Neural progenitor cell (in vitro differentiated cells): ENCODE results near the gene DTNB. TPM values are rescaled to one million over a fixed set of nuclear protein-coding genes. Genes with fewer than 3 reads are reported as not detected.

Experiments used
- DNase-seq: peaks from one replicate; pipeline ENCODE4 v3.0.0-alpha.2; 2016; ENCODE audit warnings: low spot score
- H2AFZ ChIP-seq: fragments of 200-600 bp; sonication (generic); replicated peaks from 2 replicates; pipeline ENCODE4 v1.6.1; 2016; ENCODE audit warnings: antibody characterized with exemption
- H3F3A ChIP-seq: fragments of 200-600 bp; sonication (generic); 2 replicates; pipeline ENCODE4 v1.6.1; 2016; ENCODE audit warnings: antibody characterized with exemption, low read depth
- H3K27ac ChIP-seq: fragments of 200-600 bp; sonication (generic); 2 replicates; pipeline ENCODE4 v1.5.1; 2016; ENCODE audit warnings: mild to moderate bottlenecking
- H3K27me3 ChIP-seq: fragments of 200-600 bp; sonication (generic); 2 replicates; pipeline ENCODE4 v1.6.1; 2016; ENCODE audit warnings: mild to moderate bottlenecking, moderate library complexity
- H3K36me3 ChIP-seq: fragments of 200-600 bp; sonication (generic); 2 replicates; pipeline ENCODE4 v1.5.1; 2016
- H3K4me1 ChIP-seq: fragments of 200-600 bp; sonication (generic); 2 replicates; pipeline ENCODE4 v1.6.1; 2016; ENCODE audit warnings: mixed run types
- H3K4me2 ChIP-seq: fragments of 200-600 bp; sonication (generic); 2 replicates; pipeline ENCODE4 v1.6.1; 2016
- H3K4me3 ChIP-seq: fragments of 200-600 bp; sonication (generic); 2 replicates; pipeline ENCODE4 v1.5.1; 2016
- H3K79me2 ChIP-seq: fragments of 200-600 bp; sonication (generic); 2 replicates; pipeline ENCODE4 v1.6.1; 2016; ENCODE audit warnings: low read depth
- H3K9ac ChIP-seq: fragments of 200-600 bp; sonication (generic); 2 replicates; pipeline ENCODE4 v1.6.1; 2016
- H3K9me3 ChIP-seq: fragments of 200-600 bp; sonication (generic); 2 replicates; pipeline ENCODE4 v1.5.1; 2016; ENCODE audit warnings: low read depth
- H4K20me1 ChIP-seq: fragments of 200-600 bp; sonication (generic); 2 replicates; pipeline ENCODE4 v1.6.1; 2016; ENCODE audit warnings: low read depth
- H3K27ac Mint-ChIP-seq: 3 replicates; pipeline ENCODE4 v1.8.0; 2021; ENCODE audit warnings: mixed read lengths
- H3K27me3 Mint-ChIP-seq: 2 replicates; pipeline ENCODE4 v1.8.0; 2022; ENCODE audit warnings: low read depth, mild to moderate bottlenecking, inconsistent platforms, moderate library complexity, mixed read lengths; ENCODE audit not compliant: insufficient read depth
- H3K36me3 Mint-ChIP-seq: 3 replicates; pipeline ENCODE4 v1.8.0; 2021; ENCODE audit warnings: mixed read lengths
- H3K4me1 Mint-ChIP-seq: 3 replicates; pipeline ENCODE4 v1.8.0; 2021; ENCODE audit warnings: mixed read lengths
- H3K4me3 Mint-ChIP-seq: 3 replicates; pipeline ENCODE4 v1.8.0; 2021; ENCODE audit warnings: mild to moderate bottlenecking, moderate library complexity, mixed read lengths
- H3K9me3 Mint-ChIP-seq: 3 replicates; pipeline ENCODE4 v1.8.0; 2020; ENCODE audit warnings: mixed read lengths
- CTCF ChIP-seq: fragments of 200-600 bp; sonication (generic); IDR thresholded peaks from 2 replicates; pipeline ENCODE4 v1.5.1; 2017; ENCODE audit warnings: antibody characterized with exemption, mild to moderate bottlenecking
- EZH2 ChIP-seq: fragments of 200-600 bp; sonication (generic); IDR thresholded peaks from 2 replicates; pipeline ENCODE4 v1.6.1; 2017; ENCODE audit warnings: antibody characterized with exemption, mild to moderate bottlenecking, moderate library complexity
- EZH2phosphoT487 ChIP-seq: fragments of 200-600 bp; sonication (generic); IDR thresholded peaks from 2 replicates; pipeline ENCODE4 v1.6.1; 2017; ENCODE audit warnings: antibody characterized with exemption
- total RNA-seq: library from RNA; depleted of rRNA; stranded (reverse); fragments of >200 nt; gene quantifications from 2 replicates; pipeline ENCODE4 v1.2.3, GENCODE V29; 2015; ENCODE audit warnings: low replicate concordance

DTNB gene
- total RNA-seq, 1 donor from 2014 or later = 27.1 TPM

GRCh38 chr2:25341753-25342371 is 331.5 kb downstream of the DTNB start, which contains the start of gene DNMT3A:
DNMT3A (minus strand) TSS chr2:25341925; CDS start chr2:25313984, 27,941 bp downstream.
- Mint-ChIP-seq H3K4me1 (peaks cover 15% of the 10 kb centered on the region), H3K4me3 (peak within 1 kb of the TSS; percentile 85), H3K27me3 (peaks cover 18% of the 10 kb centered on the region), H3K27ac (no peak within 1 kb of the TSS), H3K36me3 (no peaks in the 10 kb centered on the region), H3K9me3 (no peaks in the 10 kb centered on the region)
- Histone ChIP-seq H4K20me1 (peaks cover 24% of the 10 kb centered on the region), H3K27me3 (peaks cover 73% of the 10 kb centered on the region), H3K27ac (no peak within 1 kb of the TSS), H3K36me3 (no peaks in the 10 kb centered on the region), H3K9ac (no peak within 1 kb of the TSS), H2AFZ (no peak within 1 kb of the TSS), H3K4me2 (peak within 1 kb of the TSS; percentile 87), H3K79me2 (no peaks in the 10 kb centered on the region), H3K9me3 (no peaks in the 10 kb centered on the region), H3K4me3 (peak within 1 kb of the TSS; percentile 54), H3K4me1 (peaks cover 9% of the 10 kb centered on the region), H3F3A (peaks cover 26% of the 10 kb centered on the region)
- TF ChIP-seq CTCF (no peak), EZH2 (no peak), EZH2phosphoT487 (no peak)
- peak; percentile 77 for DNase-seq

GRCh38 chr2:25341011-25341727 is 332.2 kb downstream of the DTNB start:
- Histone ChIP-seq H3K4me2 (peak overlapping the region; percentile 87), H3K4me1 (peaks cover 16% of the 10 kb centered on the region), H3F3A (peaks cover 26% of the 10 kb centered on the region), H3K4me3 (peak overlapping the region; percentile 48), H2AFZ (no peak overlapping the region), H3K79me2 (no peaks in the 10 kb centered on the region), H3K9me3 (no peaks in the 10 kb centered on the region), H4K20me1 (peaks cover 31% of the 10 kb centered on the region), H3K27ac (no peak overlapping the region), H3K9ac (no peak overlapping the region), H3K27me3 (peaks cover 80% of the 10 kb centered on the region), H3K36me3 (no peaks in the 10 kb centered on the region)
- Mint-ChIP-seq H3K4me3 (no peak overlapping the region), H3K9me3 (no peaks in the 10 kb centered on the region), H3K27ac (no peak overlapping the region), H3K36me3 (no peaks in the 10 kb centered on the region), H3K4me1 (peaks cover 21% of the 10 kb centered on the region), H3K27me3 (peaks cover 21% of the 10 kb centered on the region)
- no peak for DNase-seq
- TF ChIP-seq EZH2phosphoT487 = no peak
- TF ChIP-seq EZH2 = no peak
- no peak for TF ChIP-seq CTCF

- H3K4me1 Mint-ChIP-seq = peaks cover 25% of the 10 kb centered on the region
Observed at GRCh38 chr2:25340181-25340921, 333.0 kb downstream of the DTNB start.

More at GRCh38 chr2:25340181-25340921, 333.0 kb downstream of the DTNB start:
- Histone ChIP-seq H3K9ac (no peak overlapping the region), H4K20me1 (peaks cover 36% of the 10 kb centered on the region), H3F3A (peaks cover 26% of the 10 kb centered on the region), H3K27ac (no peak overlapping the region), H3K36me3 (no peaks in the 10 kb centered on the region), H2AFZ (no peak overlapping the region), H3K9me3 (no peaks in the 10 kb centered on the region), H3K4me2 (peak overlapping the region; percentile 87), H3K27me3 (peaks cover 88% of the 10 kb centered on the region), H3K79me2 (no peaks in the 10 kb centered on the region), H3K4me1 (peaks cover 19% of the 10 kb centered on the region), H3K4me3 (peak overlapping the region; percentile 48)
- TF ChIP-seq EZH2 = peak; percentile 72
- peak; percentile 74 for TF ChIP-seq EZH2phosphoT487
- TF ChIP-seq CTCF = no peak
- no peaks in the 10 kb centered on the region for H3K36me3 Mint-ChIP-seq
- H3K27ac Mint-ChIP-seq = no peak overlapping the region
- H3K27me3 Mint-ChIP-seq = peaks cover 22% of the 10 kb centered on the region
- peak; percentile 31 for DNase-seq
- H3K4me3 Mint-ChIP-seq = peak overlapping the region; percentile 77
- H3K9me3 Mint-ChIP-seq = no peaks in the 10 kb centered on the region
